ENCODE results near the gene GAST.

DNA sequence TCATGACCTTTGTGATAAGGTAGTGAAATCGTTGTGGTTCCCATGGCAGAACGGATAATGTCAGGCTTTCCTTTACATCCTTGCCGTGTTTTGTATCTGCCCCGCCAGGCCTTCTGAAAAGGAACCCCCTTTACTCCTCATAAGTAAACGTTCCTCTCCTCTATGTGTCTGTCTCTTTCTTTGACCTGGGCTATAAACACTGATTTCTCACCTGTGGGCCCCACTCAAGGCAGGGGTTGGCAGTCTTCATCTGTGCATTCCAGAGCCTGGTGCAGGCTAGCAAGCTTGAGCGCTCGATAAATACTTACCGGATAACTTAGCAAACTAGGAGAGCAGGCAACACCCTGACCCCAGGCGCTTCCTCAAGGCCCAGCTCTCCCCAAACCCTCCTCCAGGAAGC lies 29.6 kb downstream of the GAST start:
- TF ChIP-seq, protein P1, sequence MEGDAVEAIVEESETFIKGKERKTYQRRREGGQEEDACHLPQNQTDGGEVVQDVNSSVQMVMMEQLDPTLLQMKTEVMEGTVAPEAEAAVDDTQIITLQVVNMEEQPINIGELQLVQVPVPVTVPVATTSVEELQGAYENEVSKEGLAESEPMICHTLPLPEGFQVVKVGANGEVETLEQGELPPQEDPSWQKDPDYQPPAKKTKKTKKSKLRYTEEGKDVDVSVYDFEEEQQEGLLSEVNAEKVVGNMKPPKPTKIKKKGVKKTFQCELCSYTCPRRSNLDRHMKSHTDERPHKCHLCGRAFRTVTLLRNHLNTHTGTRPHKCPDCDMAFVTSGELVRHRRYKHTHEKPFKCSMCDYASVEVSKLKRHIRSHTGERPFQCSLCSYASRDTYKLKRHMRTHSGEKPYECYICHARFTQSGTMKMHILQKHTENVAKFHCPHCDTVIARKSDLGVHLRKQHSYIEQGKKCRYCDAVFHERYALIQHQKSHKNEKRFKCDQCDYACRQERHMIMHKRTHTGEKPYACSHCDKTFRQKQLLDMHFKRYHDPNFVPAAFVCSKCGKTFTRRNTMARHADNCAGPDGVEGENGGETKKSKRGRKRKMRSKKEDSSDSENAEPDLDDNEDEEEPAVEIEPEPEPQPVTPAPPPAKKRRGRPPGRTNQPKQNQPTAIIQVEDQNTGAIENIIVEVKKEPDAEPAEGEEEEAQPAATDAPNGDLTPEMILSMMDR (IDR thresholded peaks at IDR 0.05 in 4 of 5, conservative IDR thresholded peaks at IDR 0.05 in 1 of 5): no peak
- TF ChIP-seq POLR2A (IDR thresholded peaks at IDR 0.05): no peak

Data from gastrocnemius medialis (tissue), 4 donors.